K562 (cell line): ENCODE measurements around the gene AAMDC. TPM values are rescaled to one million over a fixed set of nuclear protein-coding genes. Genes with fewer than 3 reads are reported as not detected.

Source experiments
- BCOR ChIP-seq: fragments of 450-650 bp; IDR thresholded peaks from 2 replicates; pipeline ENCODE4 v1.6.1; 2016
- CSDE1 ChIP-seq, 2 experiments: fragments of 450-650 bp; IDR thresholded peaks; 2 replicates each; pipeline ENCODE4 v1.6.1; 2016; ENCODE audit warnings: mild to moderate bottlenecking in 1 of 2
- FOS ChIP-seq: IDR thresholded peaks from 3 replicates; pipeline ENCODE4 v1.6.1; 2011; ENCODE audit not compliant: insufficient read length; ENCODE audit errors: extremely low read depth
- HDGF ChIP-seq: fragments of 450-650 bp; IDR thresholded peaks from 2 replicates; pipeline ENCODE4 v1.6.1; 2016
- HIVEP1 ChIP-seq: fragments of 250-450 bp; sonication (Bioruptor Pico); IDR thresholded peaks from 2 replicates; pipeline ENCODE4 v1.4.0; 2020; ENCODE audit warnings: mild to moderate bottlenecking
- MIER1 ChIP-seq: fragments of 450-650 bp; IDR thresholded peaks from 2 replicates; pipeline ENCODE4 v1.6.1; 2016; ENCODE audit warnings: antibody characterized with exemption, mild to moderate bottlenecking, low read depth
- NCOA4 ChIP-seq: fragments of 450-650 bp; IDR thresholded peaks from 2 replicates; pipeline ENCODE4 v1.6.1; 2018; ENCODE audit warnings: mild to moderate bottlenecking; ENCODE audit not compliant: partially characterized antibody
- PHF20 ChIP-seq: fragments of 450-650 bp; IDR thresholded peaks from 2 replicates; pipeline ENCODE4 v1.6.1; 2018; ENCODE audit not compliant: partially characterized antibody
- SMAD4 ChIP-seq: fragments of 250-450 bp; sonication (Bioruptor Pico); conservative IDR thresholded peaks from 2 replicates; pipeline ENCODE4 v1.8.0; 2021; ENCODE audit warnings: inconsistent platforms, mild to moderate bottlenecking, moderate library complexity
- SMARCA5 ChIP-seq: fragments of 450-650 bp; IDR thresholded peaks from 2 replicates; pipeline ENCODE4 v1.6.1; 2016
- ZNF184 ChIP-seq: sonication (generic); formaldehyde crosslinking; IDR thresholded peaks from 2 replicates; pipeline ENCODE4 v1.5.0; 2020; ENCODE audit warnings: missing genetic modification reagents
- ZNF445 ChIP-seq: fragments of 250-450 bp; sonication (Bioruptor Pico); IDR thresholded peaks from 2 replicates; pipeline ENCODE4 v1.4.0; 2020; ENCODE audit warnings: low read depth, mild to moderate bottlenecking, moderate library complexity
- ZNF707 ChIP-seq: fragments of 250-450 bp; sonication (Bioruptor Pico); conservative IDR thresholded peaks from 2 replicates; pipeline ENCODE4 v1.8.0; 2022; ENCODE audit warnings: inconsistent platforms, mild to moderate bottlenecking, moderate library complexity
- polyA plus RNA-seq, 8 experiments: library from polyadenylated mRNA; depleted of rRNA in 4 of 8; stranded (reverse) in 5 of 8; unstranded in 3 of 8; fragments of >200 nt; fragmentation: Nextera tagmentation in 2 of 8; fragmentation: Illumina TruSeq in 1 of 8; extraction: Ambion mirVana in 2 of 8; extraction: Trizol in 1 of 8; gene quantifications; 2 replicates each; pipeline versions ENCODE4 v1.2.1 to v1.2.3, GENCODE V29; 2011 to 2014; ENCODE audit warnings: inconsistent platforms in 1 of 8, missing spikeins in 1 of 8
- total RNA-seq, 7 experiments: library from RNA; depleted of rRNA in 6 of 7; stranded (reverse); fragments of >200 nt in 6 of 7; fragmentation: Illumina TruSeq in 2 of 7; extraction: Trizol in 2 of 7; gene quantifications; 2 replicates each; pipeline versions ENCODE4 v1.2.1 to v1.2.3, GENCODE V29; 2011 to 2021; ENCODE audit warnings: low replicate concordance in 1 of 7
- TF ChIP-seq, protein P1 (sequence below): fragments of 450-650 bp; IDR thresholded peaks from 2 replicates; pipeline ENCODE4 v1.7.1; 2018; ENCODE audit warnings: mild to moderate bottlenecking, low read depth; ENCODE audit not compliant: partially characterized antibody
- TF ChIP-seq, protein P2 (sequence below): sonication (generic); formaldehyde crosslinking; IDR thresholded peaks from 2 replicates; pipeline ENCODE4 v1.8.0; 2022; ENCODE audit warnings: mild to moderate bottlenecking, missing genetic modification reagents
- TF ChIP-seq, protein P3 (sequence below): fragments of 450-650 bp; IDR thresholded peaks from 2 replicates; pipeline ENCODE4 v1.6.1; 2016; ENCODE audit warnings: borderline replicate concordance
- TF ChIP-seq, protein P4 (sequence below): fragments of 250-450 bp; sonication (Bioruptor Pico); IDR thresholded peaks from 2 replicates; pipeline ENCODE4 v1.4.0; 2020; ENCODE audit warnings: borderline replicate concordance

AAMDC gene
- total and polyA plus RNA-seq, 9 of the 15 experiments (the other 6 are each of a cell fraction or from before 2014, with no cell fraction given) = 10.4 to 40.6 (median 15.6) TPM

DNA sequence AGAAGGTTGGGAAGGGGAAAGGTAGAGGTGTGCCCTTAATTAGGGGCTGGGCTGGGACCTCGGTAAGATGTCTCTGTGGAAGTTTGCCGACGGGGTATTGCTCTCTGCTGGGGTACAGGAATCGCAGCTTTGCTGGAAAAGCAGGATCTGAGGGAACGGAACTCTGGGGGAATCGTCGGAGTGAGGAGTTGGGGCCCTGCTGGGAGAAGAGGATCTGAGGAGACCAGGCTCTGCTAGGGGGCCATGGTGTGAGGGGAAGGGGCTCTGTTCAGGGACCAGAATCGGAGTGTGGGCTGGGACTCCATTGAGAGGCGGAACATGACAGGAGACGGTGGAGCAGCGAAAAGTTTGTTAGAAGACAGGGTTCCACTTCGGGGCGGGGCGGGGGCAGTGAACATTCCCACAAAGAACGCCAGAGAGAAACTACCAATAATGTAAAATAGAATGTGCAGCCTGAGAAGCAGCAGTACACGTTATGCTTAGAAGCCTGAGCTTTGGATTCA lies 456 bp downstream of the AAMDC start (continued):
- TF ChIP-seq, protein P1, sequence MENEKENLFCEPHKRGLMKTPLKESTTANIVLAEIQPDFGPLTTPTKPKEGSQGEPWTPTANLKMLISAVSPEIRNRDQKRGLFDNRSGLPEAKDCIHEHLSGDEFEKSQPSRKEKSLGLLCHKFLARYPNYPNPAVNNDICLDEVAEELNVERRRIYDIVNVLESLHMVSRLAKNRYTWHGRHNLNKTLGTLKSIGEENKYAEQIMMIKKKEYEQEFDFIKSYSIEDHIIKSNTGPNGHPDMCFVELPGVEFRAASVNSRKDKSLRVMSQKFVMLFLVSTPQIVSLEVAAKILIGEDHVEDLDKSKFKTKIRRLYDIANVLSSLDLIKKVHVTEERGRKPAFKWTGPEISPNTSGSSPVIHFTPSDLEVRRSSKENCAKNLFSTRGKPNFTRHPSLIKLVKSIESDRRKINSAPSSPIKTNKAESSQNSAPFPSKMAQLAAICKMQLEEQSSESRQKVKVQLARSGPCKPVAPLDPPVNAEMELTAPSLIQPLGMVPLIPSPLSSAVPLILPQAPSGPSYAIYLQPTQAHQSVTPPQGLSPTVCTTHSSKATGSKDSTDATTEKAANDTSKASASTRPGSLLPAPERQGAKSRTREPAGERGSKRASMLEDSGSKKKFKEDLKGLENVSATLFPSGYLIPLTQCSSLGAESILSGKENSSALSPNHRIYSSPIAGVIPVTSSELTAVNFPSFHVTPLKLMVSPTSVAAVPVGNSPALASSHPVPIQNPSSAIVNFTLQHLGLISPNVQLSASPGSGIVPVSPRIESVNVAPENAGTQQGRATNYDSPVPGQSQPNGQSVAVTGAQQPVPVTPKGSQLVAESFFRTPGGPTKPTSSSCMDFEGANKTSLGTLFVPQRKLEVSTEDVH = no peak
- TF ChIP-seq, protein P2, sequence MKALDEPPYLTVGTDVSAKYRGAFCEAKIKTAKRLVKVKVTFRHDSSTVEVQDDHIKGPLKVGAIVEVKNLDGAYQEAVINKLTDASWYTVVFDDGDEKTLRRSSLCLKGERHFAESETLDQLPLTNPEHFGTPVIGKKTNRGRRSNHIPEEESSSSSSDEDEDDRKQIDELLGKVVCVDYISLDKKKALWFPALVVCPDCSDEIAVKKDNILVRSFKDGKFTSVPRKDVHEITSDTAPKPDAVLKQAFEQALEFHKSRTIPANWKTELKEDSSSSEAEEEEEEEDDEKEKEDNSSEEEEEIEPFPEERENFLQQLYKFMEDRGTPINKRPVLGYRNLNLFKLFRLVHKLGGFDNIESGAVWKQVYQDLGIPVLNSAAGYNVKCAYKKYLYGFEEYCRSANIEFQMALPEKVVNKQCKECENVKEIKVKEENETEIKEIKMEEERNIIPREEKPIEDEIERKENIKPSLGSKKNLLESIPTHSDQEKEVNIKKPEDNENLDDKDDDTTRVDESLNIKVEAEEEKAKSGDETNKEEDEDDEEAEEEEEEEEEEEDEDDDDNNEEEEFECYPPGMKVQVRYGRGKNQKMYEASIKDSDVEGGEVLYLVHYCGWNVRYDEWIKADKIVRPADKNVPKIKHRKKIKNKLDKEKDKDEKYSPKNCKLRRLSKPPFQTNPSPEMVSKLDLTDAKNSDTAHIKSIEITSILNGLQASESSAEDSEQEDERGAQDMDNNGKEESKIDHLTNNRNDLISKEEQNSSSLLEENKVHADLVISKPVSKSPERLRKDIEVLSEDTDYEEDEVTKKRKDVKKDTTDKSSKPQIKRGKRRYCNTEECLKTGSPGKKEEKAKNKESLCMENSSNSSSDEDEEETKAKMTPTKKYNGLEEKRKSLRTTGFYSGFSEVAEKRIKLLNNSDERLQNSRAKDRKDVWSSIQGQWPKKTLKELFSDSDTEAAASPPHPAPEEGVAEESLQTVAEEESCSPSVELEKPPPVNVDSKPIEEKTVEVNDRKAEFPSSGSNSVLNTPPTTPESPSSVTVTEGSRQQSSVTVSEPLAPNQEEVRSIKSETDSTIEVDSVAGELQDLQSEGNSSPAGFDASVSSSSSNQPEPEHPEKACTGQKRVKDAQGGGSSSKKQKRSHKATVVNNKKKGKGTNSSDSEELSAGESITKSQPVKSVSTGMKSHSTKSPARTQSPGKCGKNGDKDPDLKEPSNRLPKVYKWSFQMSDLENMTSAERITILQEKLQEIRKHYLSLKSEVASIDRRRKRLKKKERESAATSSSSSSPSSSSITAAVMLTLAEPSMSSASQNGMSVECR (CRISPR knock-in tag) = no peak
- TF ChIP-seq MIER1 (peak; percentile 64; the same call in 1 of the 2 replicates), HIVEP1 (no peak), ZNF707 (CRISPR knock-in tag) (no peak), PHF20 (no peak), SMARCA5 (no peak), SMAD4 (CRISPR knock-in tag) (no peak), ZNF184 (CRISPR knock-in tag) (no peak), NCOA4 (peak; percentile 42), BCOR (0 out of 2 replicates have a peak, but pooled peaks have one; percentile 2), CSDE1 (IDR thresholded peaks at IDR 0.05) (no peak), HDGF (no peak), FOS (no peak), ZNF445 (CRISPR knock-in tag) (no peak)
- TF ChIP-seq, protein P3, sequence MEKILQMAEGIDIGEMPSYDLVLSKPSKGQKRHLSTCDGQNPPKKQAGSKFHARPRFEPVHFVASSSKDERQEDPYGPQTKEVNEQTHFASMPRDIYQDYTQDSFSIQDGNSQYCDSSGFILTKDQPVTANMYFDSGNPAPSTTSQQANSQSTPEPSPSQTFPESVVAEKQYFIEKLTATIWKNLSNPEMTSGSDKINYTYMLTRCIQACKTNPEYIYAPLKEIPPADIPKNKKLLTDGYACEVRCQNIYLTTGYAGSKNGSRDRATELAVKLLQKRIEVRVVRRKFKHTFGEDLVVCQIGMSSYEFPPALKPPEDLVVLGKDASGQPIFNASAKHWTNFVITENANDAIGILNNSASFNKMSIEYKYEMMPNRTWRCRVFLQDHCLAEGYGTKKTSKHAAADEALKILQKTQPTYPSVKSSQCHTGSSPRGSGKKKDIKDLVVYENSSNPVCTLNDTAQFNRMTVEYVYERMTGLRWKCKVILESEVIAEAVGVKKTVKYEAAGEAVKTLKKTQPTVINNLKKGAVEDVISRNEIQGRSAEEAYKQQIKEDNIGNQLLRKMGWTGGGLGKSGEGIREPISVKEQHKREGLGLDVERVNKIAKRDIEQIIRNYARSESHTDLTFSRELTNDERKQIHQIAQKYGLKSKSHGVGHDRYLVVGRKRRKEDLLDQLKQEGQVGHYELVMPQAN = no peak; the same call in 1 of the 2 replicates
- TF ChIP-seq, protein P4, sequence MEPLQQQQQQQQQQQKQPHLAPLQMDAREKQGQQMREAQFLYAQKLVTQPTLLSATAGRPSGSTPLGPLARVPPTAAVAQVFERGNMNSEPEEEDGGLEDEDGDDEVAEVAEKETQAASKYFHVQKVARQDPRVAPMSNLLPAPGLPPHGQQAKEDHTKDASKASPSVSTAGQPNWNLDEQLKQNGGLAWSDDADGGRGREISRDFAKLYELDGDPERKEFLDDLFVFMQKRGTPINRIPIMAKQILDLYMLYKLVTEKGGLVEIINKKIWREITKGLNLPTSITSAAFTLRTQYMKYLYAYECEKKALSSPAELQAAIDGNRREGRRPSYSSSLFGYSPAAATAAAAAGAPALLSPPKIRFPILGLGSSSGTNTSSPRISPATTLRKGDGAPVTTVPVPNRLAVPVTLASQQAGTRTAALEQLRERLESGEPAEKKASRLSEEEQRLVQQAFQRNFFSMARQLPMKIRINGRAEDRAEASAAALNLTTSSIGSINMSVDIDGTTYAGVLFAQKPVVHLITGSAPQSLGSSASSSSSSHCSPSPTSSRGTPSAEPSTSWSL = no peak
